KMS-11 (cell line): ENCODE measurements around the gene MYH10.

Experiments
- H2AFZ ChIP-seq: fragments of 200-600 bp; sonication (generic); 2 replicates; pipeline ENCODE4 v1.6.1; 2016; ENCODE audit warnings: antibody characterized with exemption, mixed run types, low read depth
- H3K27ac ChIP-seq: fragments of 200-600 bp; sonication (generic); 2 replicates; pipeline ENCODE4 v1.6.1; 2016; ENCODE audit warnings: mild to moderate bottlenecking, mixed run types
- H3K27me3 ChIP-seq: fragments of 200-600 bp; sonication (generic); 2 replicates; pipeline ENCODE4 v1.6.1; 2017; ENCODE audit warnings: mild to moderate bottlenecking, low read depth, mixed run types, moderate library complexity; ENCODE audit not compliant: insufficient read depth
- H3K36me3 ChIP-seq: fragments of 200-600 bp; sonication (generic); 2 replicates; pipeline ENCODE4 v1.6.1; 2017; ENCODE audit warnings: mild to moderate bottlenecking, mixed run types; ENCODE audit not compliant: insufficient read depth
- H3K4me1 ChIP-seq: fragments of 200-600 bp; sonication (generic); 2 replicates; pipeline ENCODE4 v1.6.1; 2016; ENCODE audit warnings: mild to moderate bottlenecking, low read depth, mixed run types; ENCODE audit not compliant: poor library complexity, severe bottlenecking
- H3K4me2 ChIP-seq: fragments of 200-600 bp; sonication (generic); 2 replicates; pipeline ENCODE4 v1.7.0; 2016; ENCODE audit warnings: mild to moderate bottlenecking, mixed run types
- H3K4me3 ChIP-seq: fragments of 200-600 bp; sonication (generic); IDR thresholded peaks from 2 replicates; pipeline ENCODE4 v1.6.1; 2017; ENCODE audit warnings: low read depth, low read length, mixed read lengths; ENCODE audit not compliant: insufficient read depth
- H3K79me2 ChIP-seq: fragments of 200-600 bp; sonication (generic); 2 replicates; pipeline ENCODE4 v1.6.1; 2016; ENCODE audit warnings: low read depth, mixed run types; ENCODE audit not compliant: insufficient read depth
- H3K9ac ChIP-seq: fragments of 200-600 bp; sonication (generic); 2 replicates; pipeline ENCODE4 v1.6.1; 2016; ENCODE audit warnings: mild to moderate bottlenecking, mixed run types
- H4K20me1 ChIP-seq: fragments of 200-600 bp; sonication (generic); 2 replicates; pipeline ENCODE4 v1.6.1; 2016; ENCODE audit warnings: mild to moderate bottlenecking, mixed run types; ENCODE audit not compliant: insufficient read depth
- TF ChIP-seq, protein P1 (sequence below): fragments of 200-600 bp; sonication (generic); conservative IDR thresholded peaks from 2 replicates; pipeline ENCODE4 v1.6.1; 2017; ENCODE audit warnings: low read depth, mild to moderate bottlenecking, antibody characterized with exemption, low read length, moderate library complexity, mixed read lengths

Gene MYH10

GRCh38 chr17:8475227-8475626 is 155.3 kb downstream of the MYH10 start:
- no peak overlapping the region for H3K27ac ChIP-seq
- no peaks in the 10 kb centered on the region for H3K4me1 ChIP-seq
- no peaks in the 10 kb centered on the region for H3K36me3 ChIP-seq
- no peak overlapping the region for H2AFZ ChIP-seq
- H3K79me2 ChIP-seq = no peaks in the 10 kb centered on the region
- H3K9ac ChIP-seq = no peak overlapping the region
- no peaks in the 10 kb centered on the region for H3K27me3 ChIP-seq
- TF ChIP-seq, protein P1, sequence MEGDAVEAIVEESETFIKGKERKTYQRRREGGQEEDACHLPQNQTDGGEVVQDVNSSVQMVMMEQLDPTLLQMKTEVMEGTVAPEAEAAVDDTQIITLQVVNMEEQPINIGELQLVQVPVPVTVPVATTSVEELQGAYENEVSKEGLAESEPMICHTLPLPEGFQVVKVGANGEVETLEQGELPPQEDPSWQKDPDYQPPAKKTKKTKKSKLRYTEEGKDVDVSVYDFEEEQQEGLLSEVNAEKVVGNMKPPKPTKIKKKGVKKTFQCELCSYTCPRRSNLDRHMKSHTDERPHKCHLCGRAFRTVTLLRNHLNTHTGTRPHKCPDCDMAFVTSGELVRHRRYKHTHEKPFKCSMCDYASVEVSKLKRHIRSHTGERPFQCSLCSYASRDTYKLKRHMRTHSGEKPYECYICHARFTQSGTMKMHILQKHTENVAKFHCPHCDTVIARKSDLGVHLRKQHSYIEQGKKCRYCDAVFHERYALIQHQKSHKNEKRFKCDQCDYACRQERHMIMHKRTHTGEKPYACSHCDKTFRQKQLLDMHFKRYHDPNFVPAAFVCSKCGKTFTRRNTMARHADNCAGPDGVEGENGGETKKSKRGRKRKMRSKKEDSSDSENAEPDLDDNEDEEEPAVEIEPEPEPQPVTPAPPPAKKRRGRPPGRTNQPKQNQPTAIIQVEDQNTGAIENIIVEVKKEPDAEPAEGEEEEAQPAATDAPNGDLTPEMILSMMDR = no peak
- no peak overlapping the region for H3K4me3 ChIP-seq
- no peaks in the 10 kb centered on the region for H4K20me1 ChIP-seq
- H3K4me2 ChIP-seq = no peak overlapping the region

GRCh38 chr17:8474826-8475225 is 155.7 kb downstream of the MYH10 start:
- no peaks in the 10 kb centered on the region for H3K36me3 ChIP-seq
- no peak overlapping the region for H3K27ac ChIP-seq
- H3K4me2 ChIP-seq = no peak overlapping the region
- H3K4me3 ChIP-seq = no peak overlapping the region
- no peaks in the 10 kb centered on the region for H3K27me3 ChIP-seq
- no peak overlapping the region for H3K9ac ChIP-seq
- no peaks in the 10 kb centered on the region for H3K4me1 ChIP-seq
- H4K20me1 ChIP-seq = no peaks in the 10 kb centered on the region
- TF ChIP-seq, protein P1 = no peak
- H2AFZ ChIP-seq = no peak overlapping the region
- no peaks in the 10 kb centered on the region for H3K79me2 ChIP-seq

GRCh38 chr17:8473451-8474192 is 156.9 kb downstream of the MYH10 start:
- H3K79me2 ChIP-seq = no peaks in the 10 kb centered on the region
- H2AFZ ChIP-seq = no peak overlapping the region
- H3K27ac ChIP-seq = no peak overlapping the region
- no peak overlapping the region for H3K9ac ChIP-seq
- no peak overlapping the region for H3K4me2 ChIP-seq
- H3K4me3 ChIP-seq = no peak overlapping the region
- TF ChIP-seq, protein P1 = no peak
- no peaks in the 10 kb centered on the region for H3K27me3 ChIP-seq
- H4K20me1 ChIP-seq = no peaks in the 10 kb centered on the region
- no peaks in the 10 kb centered on the region for H3K4me1 ChIP-seq
- H3K36me3 ChIP-seq = no peaks in the 10 kb centered on the region

- H3K4me1 ChIP-seq = no peaks in the 10 kb centered on the region
- TF ChIP-seq, protein P1 = no peak
- H3K9ac ChIP-seq = no peak overlapping the region
- no peak overlapping the region for H3K4me2 ChIP-seq
- H3K79me2 ChIP-seq = no peaks in the 10 kb centered on the region
- no peaks in the 10 kb centered on the region for H3K27me3 ChIP-seq
- no peaks in the 10 kb centered on the region for H3K36me3 ChIP-seq
- H2AFZ ChIP-seq = no peak overlapping the region
- H3K4me3 ChIP-seq = no peak overlapping the region
- H3K27ac ChIP-seq = no peak overlapping the region
- no peaks in the 10 kb centered on the region for H4K20me1 ChIP-seq
These were observed 157.9 kb downstream of the MYH10 start for GRCh38 chr17:8472663-8473062.
